ENCODE measurements around the gene CIC. TPM values are rescaled to one million over a fixed set of nuclear protein-coding genes. Genes with fewer than 3 reads are reported as not detected.

Gene CIC
- polyA plus RNA-seq, 2 of the 4 experiments (the other 2 are of a cell fraction) = 7.2 to 56.4 TPM

GRCh38 chr19:42288387-42288786 lies 19.3 kb downstream of the CIC start:
- ChIA-PET CTCF (interaction anchor here (0.6 to 23.7 kb wide), 13 partner anchors 10 to 180 kb away, joined by 3 to 616 read pairs (median 4); partner anchors contain the start of genes GSK3A, PAFAH1B3 and PRR19), POLR2A (interaction anchor here (0.5 to 1.9 kb wide), 3 partner anchors 10 to 45 kb away, joined by 4 to 6 read pairs (median 4); no protein-coding TSS in a partner anchor)
- H3K9me3 ChIP-seq = no peaks in the 10 kb centered on the region
- DNase-seq (ENCODE audit: low read depth in 1 of 2, low spot score in 1 of 2) (no peak), ATAC-seq (no peak), FAIRE-seq (no peak)
- WGBS (ENCODE audit: missing lambda C conversion rate) = 84% methylated on average over 4 of the region's 4 CpGs
- H3K4me3 ChIP-seq = no peak overlapping the region
- TF ChIP-seq EP300 (IDR thresholded peaks at IDR 0.05) (no peak), FOSB (CRISPR knock-in tag; IDR thresholded peaks at IDR 0.05) (no peak), ZSCAN20 (CRISPR knock-in tag; IDR thresholded peaks at IDR 0.05) (no peak), POLR2AphosphoS2 (conservative IDR thresholded peaks at IDR 0.05; ENCODE audit: low read length) (no peak), MYC (IDR thresholded peaks at IDR 0.05; ENCODE audit: borderline replicate concordance, low read length) (no peak), BCL3 (IDR thresholded peaks at IDR 0.05) (no peak), CBX2 (IDR thresholded peaks at IDR 0.05; ENCODE audit: borderline replicate concordance, low read depth) (no peak), HOXA7 (CRISPR knock-in tag; IDR thresholded peaks at IDR 0.05) (no peak), CHD4 (IDR thresholded peaks at IDR 0.05; ENCODE audit: borderline replicate concordance) (no peak), RNF2 (IDR thresholded peaks at IDR 0.05; ENCODE audit: borderline replicate concordance, low read depth) (no peak), ATOH8 (CRISPR knock-in tag; IDR thresholded peaks at IDR 0.05; ENCODE audit: low read depth) (no peak), TP53 (CRISPR knock-in tag; IDR thresholded peaks at IDR 0.05) (no peak), GATA3 (IDR thresholded peaks at IDR 0.05; ENCODE audit: borderline replicate concordance) (no peak), ZFP36 (IDR thresholded peaks at IDR 0.05; ENCODE audit: borderline replicate concordance, partially characterized antibody) (no peak), REST (IDR thresholded peaks at IDR 0.05) (no peak), RFX5 (IDR thresholded peaks at IDR 0.05) (no peak), KDM1A (IDR thresholded peaks at IDR 0.05; ENCODE audit: low read depth) (no peak), POLR2A (IDR thresholded peaks at IDR 0.05; ENCODE audit: low read length) (no peak), USF2 (IDR thresholded peaks at IDR 0.05) (no peak)
- no peak overlapping the region for H3K27ac ChIP-seq
- no peak overlapping the region for H3K4me2 ChIP-seq
- H3K4me1 ChIP-seq = peaks cover 30% of the 10 kb centered on the region

GRCh38 chr19:42288881-42289555 lies 20.0 kb downstream of the CIC start:
- CTCF ChIA-PET = interaction anchor here (0.7 to 23.7 kb wide), 10 partner anchors 11 to 181 kb away, joined by 3 to 616 read pairs (median 10); partner anchors contain the start of genes GSK3A, PAFAH1B3, POU2F2 and PRR19
- no peak overlapping the region for H3K4me3 ChIP-seq
- WGBS (ENCODE audit: missing lambda C conversion rate) = 94% methylated on average over 22 of the region's 22 CpGs
- no peak overlapping the region for H3K27ac ChIP-seq
- DNase-seq (ENCODE audit: low read depth in 1 of 2, low spot score in 1 of 2) (no peak), FAIRE-seq (no peak), ATAC-seq (no peak)
- H3K4me2 ChIP-seq = no peak overlapping the region
- POLR2A ChIA-PET = interaction anchor here (1.9 kb wide), 1 partner anchor 46 kb away, joined by 6 read pairs; no protein-coding TSS in a partner anchor
- H3K9me3 ChIP-seq = no peaks in the 10 kb centered on the region
- TF ChIP-seq MAZ (IDR thresholded peaks at IDR 0.05; ENCODE audit: borderline replicate concordance, low read depth, low read length) = no peak
- no peak for TF ChIP-seq TFCP2L1 (CRISPR knock-in tag; IDR thresholded peaks at IDR 0.05)
- no peak for TF ChIP-seq NPAS2 (CRISPR knock-in tag; IDR thresholded peaks at IDR 0.05; ENCODE audit: borderline replicate concordance)
- TF ChIP-seq ESRRA (IDR thresholded peaks at IDR 0.05; ENCODE audit: borderline replicate concordance, low read length) = no peak
- TF ChIP-seq NR3C1 (IDR thresholded peaks at IDR 0.05) = no peak
- no peak for TF ChIP-seq BCL3 (IDR thresholded peaks at IDR 0.05)
- no peak for TF ChIP-seq HDAC2 (IDR thresholded peaks at IDR 0.05)
- H3K4me1 ChIP-seq = peaks cover 29% of the 10 kb centered on the region

All from A549 (cell line).